ENCODE results near the gene CES1.

GRCh38 chr16:55861288-55861687 lies 28.4 kb upstream of the CES1 start:
- TF ChIP-seq, protein P1, sequence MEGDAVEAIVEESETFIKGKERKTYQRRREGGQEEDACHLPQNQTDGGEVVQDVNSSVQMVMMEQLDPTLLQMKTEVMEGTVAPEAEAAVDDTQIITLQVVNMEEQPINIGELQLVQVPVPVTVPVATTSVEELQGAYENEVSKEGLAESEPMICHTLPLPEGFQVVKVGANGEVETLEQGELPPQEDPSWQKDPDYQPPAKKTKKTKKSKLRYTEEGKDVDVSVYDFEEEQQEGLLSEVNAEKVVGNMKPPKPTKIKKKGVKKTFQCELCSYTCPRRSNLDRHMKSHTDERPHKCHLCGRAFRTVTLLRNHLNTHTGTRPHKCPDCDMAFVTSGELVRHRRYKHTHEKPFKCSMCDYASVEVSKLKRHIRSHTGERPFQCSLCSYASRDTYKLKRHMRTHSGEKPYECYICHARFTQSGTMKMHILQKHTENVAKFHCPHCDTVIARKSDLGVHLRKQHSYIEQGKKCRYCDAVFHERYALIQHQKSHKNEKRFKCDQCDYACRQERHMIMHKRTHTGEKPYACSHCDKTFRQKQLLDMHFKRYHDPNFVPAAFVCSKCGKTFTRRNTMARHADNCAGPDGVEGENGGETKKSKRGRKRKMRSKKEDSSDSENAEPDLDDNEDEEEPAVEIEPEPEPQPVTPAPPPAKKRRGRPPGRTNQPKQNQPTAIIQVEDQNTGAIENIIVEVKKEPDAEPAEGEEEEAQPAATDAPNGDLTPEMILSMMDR (IDR thresholded peaks at IDR 0.05; ENCODE audit: low read depth, low read length, poor library complexity, severe bottlenecking), result no peak
- TF ChIP-seq EZH2phosphoT487 (IDR thresholded peaks at IDR 0.05; ENCODE audit: borderline replicate concordance, low read length), result no peak
